Suppressor macrophage treated with lipopolysaccharide for 1 hour (primary cell): ENCODE data around the gene DUOXA2.
A peak's percentile ranks its signal among the peaks of the same experiment; 100 is the strongest.
"Not testable (repeated sequence)": the region's sequence is repeated elsewhere in the genome, so short reads cannot be mapped to it uniquely, and the experiment has no call there.

Experiments used
- DNase-seq, 3 donors: peaks; one replicate each; pipeline ENCODE4 v3.0.0-alpha.2; 2020 to 2022

The DUOXA2 gene

DNA sequence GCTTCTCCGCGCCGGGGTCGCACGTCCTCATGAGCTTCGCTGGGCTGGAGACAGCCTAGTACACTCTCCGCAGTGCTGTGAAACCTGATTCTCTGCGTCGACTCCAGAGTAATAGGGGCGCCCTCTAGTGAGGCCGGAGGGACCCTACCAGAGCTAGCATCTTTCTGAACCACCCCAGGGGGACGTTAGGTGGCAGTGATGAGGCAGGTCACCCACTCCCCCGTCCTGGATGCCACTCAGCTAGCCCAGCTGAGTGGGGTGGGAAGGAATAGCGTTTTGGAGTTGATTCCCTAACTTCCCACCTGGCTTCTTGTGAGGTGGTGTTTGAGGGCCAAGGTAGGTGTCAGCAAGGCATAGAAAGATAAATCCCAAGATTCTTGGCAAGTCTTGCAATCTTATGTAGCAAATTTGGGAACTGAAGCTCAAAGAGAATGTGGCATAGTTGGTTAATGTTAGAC lies 4.0 kb downstream of the DUOXA2 start:
- peak; percentile 90 to 94 (median 92) for DNase-seq

DNA sequence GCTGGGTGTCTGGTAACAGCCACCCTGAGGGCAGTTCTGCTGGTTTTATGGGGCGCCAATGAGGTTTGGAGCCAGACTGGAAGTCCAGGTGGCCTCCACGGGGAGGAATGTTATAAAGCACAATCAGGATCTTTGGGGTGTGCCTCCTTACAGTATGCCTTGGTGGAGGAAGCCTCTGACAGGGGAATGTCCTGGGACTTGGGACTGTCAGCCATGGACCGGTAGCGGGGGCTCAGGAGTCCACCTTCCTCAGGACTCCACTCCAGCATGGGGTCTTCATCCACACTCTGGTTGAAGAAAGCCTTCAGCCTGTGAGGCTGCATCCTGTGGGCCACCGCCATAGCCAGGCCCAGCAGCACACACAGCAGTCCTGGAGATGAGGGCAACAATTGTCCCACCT lies 4.9 kb downstream of the DUOXA2 start:
- DNase-seq, result no peak

DNA sequence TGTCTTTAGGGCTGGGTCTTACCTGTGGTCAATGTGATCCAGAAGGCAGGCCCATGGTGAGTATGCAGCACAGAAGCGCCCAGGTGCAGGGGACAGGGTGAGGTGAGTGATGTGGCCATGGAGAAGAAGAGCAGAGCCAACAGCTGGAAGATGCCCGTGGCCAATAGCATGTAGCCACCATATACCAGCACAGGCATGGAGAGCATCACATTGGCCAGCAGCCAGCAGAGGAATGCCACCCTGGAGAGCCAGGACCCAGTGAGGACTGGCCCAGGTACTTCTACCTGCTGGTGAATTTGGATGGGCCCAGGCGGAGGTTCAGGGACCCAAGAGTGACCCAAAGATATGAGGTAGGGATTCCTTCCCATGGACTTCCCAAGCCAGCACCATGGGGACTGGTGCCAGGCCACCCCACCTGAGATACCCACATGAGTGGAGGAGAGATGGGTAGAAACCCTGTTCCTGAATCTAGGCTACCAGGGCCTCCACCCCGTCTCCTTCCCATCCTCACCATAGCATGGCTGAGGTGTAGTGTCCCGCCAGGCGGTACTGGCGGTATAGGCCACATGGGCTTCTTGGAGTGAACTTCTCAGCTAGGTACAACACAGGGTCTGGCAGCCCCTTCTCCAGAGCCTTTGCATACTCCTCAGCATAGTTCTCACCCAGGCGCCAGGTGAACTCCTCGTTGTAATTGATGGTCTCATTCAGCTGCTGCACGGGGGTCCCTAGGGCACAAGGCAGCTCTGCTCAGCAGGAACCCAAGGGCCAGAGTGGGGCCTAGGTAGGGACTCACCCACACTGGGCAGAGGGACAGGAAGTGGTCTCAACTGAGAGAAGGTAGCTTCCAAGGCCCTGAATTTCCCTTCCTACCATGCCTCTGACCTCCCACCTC lies 6.2 kb downstream of the DUOXA2 start:
- no peak for DNase-seq

DNA sequence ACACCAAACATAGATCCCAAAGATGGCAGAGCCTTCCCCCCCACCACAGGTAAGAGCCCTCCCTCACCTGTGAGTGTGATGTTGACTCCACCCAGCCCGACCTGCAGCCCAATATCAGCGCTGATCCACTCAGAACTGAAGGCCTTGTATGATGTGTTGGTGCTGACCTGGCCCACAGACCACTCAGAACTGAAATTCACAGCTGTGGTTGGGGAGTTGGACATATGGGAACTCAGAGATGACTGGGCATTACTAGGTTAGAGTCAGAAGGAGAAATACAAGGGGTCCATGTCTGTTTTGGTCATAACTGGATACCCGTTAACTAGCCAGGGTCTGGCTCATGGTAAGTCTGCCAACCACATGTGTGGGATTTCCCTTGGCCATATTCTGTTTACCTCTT lies 6.9 kb downstream of the DUOXA2 start:
- no peak for DNase-seq

DNA sequence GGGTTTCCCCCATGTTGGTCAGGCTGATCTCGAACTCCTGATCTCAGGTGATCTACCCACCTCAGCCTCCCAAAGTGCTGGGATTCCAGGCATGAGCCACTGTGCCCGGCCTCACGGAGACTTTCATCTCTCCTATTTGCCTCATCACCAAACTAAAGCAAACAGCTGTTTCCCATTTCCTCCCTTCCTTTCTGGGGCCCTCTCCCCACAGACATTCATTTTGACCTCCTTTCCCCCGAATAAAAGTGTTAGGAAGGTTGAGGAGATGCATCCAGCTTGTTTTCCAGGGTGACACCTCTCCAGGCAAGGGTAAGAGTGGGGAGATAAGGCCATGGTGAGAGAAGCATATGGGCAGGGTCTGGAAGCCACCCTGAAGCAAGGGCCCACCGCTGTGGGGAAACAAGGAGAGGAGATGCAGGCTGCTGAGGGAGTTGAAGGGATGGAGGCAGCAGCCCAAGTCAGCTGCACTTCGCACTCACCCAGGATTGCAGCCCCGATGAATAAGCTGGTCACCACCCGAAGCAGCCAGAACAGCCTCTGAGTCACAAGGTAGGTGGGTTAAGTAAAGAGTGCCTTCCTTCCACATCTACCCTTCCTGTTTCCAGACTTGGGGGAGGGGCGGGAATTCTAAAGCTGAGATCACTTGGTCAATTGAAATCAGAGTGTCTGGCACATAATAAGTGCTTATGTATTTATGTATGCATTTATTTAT lies 7.7 kb downstream of the DUOXA2 start:
- peak; percentile 88 to 93 (median 89) for DNase-seq

DNA sequence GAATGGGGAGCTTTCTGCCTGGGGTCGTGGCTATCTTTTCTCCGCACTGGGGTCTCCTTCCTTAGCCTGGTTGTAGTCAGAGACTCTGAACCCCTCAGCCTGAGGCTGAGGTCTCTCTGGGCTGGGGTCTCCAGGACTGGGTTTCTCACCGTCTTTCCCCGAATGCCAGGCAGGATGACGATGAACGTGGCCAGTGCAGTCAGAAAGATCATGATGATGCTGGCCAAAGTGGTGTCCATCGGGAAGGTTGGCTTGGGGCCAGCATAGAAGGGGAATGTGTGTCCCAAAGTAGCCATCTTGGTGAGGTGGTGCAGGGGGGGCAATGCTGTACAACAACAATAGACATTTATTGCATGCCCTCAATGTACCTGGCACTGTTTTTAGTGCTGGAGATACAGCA lies 8.6 kb downstream of the DUOXA2 start:
- no peak for DNase-seq

DNA sequence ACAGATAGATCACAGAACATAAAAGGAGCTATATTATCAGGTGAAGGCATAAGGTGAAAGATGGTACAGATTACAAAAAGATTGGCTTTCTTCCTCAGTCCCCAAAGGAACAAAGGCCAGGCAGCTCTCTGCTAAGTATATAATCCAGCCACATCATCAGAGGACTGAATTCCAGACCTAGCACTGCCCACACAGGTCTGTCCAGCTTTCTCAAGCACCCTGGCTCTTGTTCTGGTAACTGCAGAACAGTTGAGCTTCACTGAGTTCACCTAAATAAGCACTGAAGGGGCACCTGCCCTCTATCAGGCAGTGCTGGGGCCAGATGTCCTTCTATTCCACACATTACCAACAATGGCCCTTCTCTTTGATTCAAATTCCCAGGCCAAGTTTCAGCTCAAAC lies 9.3 kb downstream of the DUOXA2 start:
- DNase-seq, result no peak

DNA sequence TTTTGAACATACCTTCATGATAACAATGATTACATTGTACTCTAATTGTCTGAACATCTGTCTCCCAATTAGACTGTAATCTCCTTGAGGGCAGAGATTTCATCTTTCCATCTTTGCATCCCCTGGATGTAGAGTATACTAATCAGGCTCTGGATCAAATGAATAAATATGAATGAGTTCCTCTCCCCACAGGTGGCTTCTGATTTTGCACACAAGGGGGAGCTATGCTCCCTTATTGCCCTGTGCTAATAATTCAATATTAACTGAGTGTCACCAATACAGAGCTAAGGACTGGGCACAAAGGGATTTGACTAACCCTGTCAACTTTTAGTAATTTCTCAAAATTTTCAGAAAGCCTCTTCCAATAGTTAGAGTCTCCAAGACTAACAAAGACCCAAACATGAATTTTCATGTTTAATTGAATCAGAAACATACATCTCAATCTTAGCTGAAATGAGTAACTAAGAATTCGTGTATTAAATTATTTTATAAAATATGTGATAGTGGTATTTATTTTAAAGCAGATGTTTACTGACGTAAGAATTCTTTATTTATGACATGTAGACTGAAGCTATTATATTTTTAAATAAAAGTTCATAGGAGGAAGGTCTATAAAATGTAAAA lies 12.5 kb downstream of the DUOXA2 start:
- DNase-seq, result peak; percentile 59 to 69 (median 66)

DNA sequence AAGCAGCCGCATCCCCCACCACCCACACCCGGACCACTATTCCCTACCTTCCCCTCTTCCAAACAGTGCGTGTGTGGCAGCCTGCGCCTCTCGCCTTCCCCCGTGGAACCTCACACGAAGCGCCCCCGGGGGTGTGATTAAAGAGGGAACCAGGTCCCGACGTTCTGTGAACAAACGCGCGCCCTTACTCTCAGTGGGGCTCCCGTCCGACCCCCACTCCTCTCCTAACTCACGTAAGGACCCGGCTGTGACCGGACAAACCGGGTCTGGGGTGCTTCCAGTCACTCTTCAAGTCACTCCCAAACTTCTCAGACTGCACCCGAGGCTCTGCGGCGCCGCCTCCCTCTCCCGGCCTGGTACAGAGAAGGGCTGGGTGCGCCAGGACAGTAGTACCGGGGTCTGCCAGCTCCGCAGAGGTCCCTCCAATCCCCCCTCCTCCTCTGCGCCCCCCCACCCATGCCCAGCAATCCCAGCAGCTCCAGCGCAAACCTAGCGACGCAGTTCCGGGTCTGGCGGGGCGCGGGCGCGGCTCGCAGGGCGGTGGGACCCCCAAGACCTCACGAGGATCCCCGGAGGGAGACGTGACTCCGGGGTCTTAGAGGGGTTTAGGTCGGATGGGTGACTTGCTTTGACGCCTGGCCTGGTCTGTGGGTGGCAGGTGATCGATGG lies 15.0 kb downstream of the DUOXA2 start:
- DNase-seq, result no peak

DNA sequence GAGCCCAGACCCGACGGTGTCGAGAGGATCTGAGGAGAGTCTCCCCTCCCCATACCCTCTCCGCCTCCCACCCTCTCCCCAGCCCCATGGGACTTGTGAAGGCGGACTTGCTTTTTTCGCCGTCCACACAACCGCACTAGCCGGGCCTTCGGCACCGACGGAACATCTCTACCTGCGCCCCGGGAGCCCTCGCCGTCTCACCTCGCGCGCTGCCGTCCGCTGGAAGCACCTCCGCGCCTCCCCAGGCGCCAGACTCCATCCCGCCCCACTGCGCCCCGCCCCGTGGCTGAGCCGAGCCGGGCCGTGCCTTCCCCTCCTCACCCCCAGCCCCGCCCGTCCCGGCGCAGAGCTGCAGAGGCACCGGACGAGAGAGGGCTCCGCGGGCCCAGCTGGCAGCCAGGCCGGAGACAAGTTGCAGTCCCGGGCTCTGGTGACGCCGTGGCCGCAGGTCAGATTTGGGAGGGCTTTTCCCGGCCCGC lies 15.6 kb downstream of the DUOXA2 start, which contains the start of the genes DUOX1 and DUOXA1:
TSS of gene DUOX1 (plus strand) at position 344 of the 479 bp plus-strand sequence. CDS start 1,973 bp downstream, outside the sequence.
TSS of gene DUOXA1 (minus strand) at position 229 of the 479 bp plus-strand sequence. CDS start 6,865 bp downstream, outside the sequence.
- DNase-seq, result peak in 1 of 3 donors; percentile 35

DNA sequence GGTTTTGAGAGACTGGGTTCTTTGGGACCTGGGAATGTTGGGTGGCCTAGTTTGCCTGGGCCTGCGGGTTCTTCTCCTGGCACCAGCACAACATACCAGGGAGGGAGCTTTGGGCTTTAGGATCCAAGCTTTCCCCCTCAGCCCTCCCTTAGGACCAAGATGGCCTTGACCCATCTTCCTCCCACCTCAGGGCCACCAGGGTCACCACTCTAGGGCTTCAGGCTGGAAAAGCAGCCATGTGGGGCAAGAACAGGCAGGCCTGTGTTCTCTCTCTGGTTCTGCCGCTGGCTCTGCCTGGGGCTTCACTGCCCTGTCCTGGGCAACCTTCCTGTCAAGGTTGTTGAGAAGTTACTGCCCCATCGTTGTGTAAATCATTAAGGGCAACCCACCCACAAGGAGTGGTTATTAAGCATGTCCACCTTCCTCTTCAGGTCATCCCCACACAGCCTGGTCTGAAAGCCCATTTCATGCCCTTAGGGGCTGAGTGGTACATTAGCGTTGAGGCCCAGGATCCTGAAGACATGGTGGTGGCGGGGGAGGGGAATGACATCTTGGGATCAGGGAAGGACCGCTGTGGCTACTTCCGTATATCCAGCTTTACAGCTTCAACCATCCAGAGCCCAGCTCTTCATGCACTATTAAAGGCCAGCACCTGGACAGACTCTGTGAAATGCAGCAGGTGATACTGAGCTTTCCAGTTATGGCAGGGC lies 16.3 kb downstream of the DUOXA2 start:
- DNase-seq, result no peak

DNA sequence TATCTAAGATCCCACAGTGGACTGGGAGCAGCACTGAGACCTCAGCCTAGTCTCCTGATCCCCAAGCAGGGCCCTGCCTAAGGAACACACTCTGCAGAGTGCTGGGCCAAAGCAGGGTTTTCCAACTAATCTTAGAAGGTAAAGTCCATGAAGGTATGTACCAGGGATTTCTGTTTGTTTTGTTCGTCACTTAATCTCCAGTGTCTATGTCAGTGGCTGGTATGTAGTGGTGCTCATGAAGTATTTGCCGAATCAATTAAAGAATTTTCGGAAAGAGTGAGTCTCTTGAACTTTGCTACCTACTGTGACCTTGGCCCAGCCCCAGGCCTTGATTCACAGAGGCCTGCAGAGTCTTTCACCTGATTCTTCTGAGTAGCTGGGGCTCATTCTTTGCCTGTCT lies 17.4 kb downstream of the DUOXA2 start:
- DNase-seq, result no peak

DNA sequence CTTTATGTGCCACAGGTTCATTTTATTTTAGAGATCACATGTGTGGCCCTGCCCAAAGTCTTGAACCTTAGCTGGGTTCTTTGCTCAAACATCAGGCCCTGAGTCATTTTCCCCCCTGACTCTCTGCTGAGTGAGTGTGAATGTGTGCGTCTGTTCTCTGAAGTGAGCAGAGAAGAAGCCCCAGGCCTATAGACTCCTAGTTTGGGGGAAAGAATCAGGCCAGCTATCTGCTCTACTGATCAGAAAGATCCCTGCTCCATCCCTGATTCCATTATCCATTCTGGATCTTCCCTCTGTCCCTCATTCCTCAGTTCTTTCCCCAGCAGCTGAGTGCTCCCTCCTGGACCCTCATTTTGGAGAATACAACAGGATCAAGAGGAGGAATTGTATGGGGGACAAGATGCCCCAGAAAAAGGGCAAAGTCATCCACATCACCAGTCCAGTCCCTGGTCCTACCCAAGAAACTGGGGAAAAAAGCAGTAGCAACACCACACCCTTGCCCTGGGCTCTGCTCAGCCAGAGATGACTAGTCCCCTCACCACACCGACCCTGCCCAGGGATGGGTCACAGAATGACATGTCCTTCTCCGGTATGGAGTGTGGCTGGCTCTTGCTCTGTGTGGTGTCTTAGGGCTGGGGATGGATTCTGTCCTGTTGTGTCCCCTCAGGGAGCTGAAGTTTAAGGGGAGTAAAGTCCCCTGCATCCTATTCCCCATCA lies 18.9 kb downstream of the DUOXA2 start:
- no peak for DNase-seq

DNA sequence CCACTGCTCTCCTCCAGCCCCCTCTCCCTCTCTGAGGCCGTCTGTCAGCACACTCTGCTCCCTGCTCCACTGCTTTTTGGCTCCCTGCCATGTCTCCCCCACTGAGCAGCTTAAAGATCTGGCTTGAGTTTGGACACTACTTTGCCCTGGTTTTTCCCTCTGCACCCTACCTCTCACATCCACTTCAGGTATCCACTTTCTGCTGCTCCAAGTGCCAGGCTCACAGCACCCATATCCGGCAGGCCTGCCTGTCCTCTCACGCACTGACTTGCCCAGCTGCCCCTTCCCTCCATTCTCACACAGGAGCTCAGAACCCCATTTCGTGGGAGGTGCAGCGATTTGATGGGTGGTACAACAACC lies 19.4 kb downstream of the DUOXA2 start:
- DNase-seq, result no peak

DNA sequence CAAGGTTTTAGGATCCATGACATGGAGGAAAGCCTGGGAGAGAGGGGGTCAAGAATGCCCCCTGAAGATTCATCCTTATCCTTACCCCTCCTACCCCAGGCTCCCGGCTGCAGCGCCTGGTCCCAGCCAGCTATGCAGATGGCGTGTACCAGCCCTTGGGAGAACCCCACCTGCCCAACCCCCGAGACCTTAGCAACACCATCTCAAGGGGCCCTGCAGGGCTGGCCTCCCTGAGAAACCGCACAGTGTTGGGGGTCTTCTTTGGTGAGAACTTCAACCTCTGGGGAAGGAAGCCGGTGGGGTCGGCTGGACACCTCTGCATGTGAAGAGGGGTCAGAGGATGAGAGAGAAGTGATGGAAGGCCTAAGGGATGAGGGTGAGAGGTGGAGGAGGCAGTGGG lies 19.9 kb downstream of the DUOXA2 start:
- no peak for DNase-seq

DNA sequence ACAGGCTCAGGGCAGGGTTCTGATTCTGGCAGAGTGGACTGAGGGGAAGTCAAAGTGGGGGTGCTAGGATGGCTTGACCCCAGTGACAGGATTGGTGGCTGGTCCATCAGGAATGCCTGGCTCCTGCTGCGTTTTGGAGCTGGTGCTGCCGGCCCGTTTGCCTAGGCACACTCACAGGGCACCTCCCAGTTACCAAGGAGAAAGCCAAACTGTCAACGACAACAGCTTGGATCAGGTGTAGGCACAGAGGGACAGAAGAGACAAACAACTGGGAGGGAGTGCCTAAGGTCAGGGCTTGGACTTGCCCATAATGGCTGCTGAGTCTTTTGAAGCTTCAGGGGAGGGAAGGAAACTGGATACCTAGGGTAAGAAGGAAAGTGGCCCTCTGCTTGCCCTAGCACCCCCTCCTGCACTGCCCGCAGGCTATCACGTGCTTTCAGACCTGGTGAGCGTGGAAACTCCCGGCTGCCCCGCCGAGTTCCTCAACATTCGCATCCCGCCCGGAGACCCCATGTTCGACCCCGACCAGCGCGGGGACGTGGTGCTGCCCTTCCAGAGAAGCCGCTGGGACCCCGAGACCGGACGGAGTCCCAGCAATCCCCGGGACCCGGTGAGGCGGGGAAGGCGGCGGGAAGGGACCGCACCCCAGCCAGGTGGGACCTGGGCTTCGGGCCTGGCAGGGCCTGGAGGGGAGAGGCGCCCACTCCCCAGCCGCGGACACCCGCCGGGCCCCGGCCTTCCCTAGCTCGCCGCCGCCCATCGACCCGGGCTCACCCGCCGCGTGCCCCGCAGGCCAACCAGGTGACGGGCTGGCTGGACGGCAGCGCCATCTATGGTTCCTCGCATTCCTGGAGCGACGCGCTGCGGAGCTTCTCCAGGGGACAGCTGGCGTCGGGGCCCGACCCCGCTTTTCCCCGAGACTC lies 20.8 kb downstream of the DUOXA2 start:
- DNase-seq, result peak in 1 of 3 donors; percentile 46

DNA sequence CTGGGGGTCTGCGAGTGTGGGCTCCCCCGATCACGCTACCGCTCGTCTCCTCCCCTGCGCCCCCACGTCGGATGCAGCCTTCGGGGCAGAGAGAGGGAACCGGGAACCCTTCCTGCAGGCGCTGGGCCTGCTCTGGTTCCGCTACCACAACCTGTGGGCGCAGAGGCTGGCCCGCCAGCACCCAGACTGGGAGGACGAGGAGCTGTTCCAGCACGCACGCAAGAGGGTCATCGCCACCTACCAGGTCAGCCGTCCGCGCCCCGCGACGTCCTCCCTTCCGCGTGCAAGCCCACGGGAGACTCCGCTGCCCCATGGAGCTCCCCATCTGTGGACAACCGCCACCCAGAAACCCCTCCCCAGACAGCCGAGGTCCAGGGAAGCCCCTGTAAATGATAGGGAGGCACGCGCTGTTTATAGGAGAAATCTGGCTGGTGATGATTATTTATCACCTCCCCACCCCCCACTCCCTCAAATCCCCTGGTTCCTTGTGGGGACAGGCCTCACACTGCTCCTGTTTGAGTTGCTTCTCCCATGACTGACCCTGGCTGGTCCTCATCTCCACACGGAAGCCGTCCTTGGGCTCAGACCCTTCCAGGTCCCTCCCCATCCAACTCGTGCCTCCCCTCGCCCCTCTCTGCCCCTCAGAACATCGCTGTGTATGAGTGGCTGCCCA lies 21.7 kb downstream of the DUOXA2 start:
- DNase-seq, result not testable (repeated sequence)

DNA sequence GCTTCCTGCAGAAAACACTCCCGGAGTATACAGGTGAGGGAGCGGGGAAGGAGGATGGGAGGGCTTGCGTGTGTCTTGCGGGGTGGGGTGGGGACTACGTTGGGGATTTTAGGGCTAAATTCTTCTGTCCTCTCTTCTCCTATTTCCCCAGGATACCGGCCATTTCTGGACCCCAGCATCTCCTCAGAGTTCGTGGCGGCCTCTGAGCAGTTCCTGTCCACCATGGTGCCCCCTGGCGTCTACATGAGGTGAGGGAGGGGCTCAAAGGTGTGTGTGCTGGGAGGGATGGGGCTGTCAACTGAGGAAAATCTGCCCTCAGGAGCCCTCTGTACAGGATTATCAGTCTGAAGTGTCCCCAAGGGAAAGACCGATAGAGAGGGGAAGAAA lies 22.2 kb downstream of the DUOXA2 start:
- DNase-seq, result no peak

DNA sequence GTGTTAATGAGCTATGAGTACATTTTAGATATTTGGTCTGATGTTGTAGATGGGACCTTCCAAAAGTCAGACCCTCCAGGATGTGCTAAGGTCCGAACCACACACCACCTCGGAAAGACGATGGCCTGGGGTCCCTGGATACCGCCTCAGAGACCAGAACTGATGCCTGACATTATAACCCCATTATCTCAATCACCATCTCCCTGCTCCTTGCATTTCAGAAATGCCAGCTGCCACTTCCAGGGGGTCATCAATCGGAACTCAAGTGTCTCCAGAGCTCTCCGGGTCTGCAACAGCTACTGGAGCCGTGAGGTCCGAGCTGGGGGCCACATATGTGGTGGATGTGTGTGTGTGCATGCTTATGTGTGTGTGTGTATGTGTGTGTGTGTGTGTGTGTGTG lies 23.6 kb downstream of the DUOXA2 start:
- no peak for DNase-seq
